ENCODE data around the gene GOLGA6C.
"Not testable (repeated sequence)": the region's sequence is repeated elsewhere in the genome, so short reads cannot be mapped to it uniquely, and the experiment has no call there.

Gene GOLGA6C

DNA sequence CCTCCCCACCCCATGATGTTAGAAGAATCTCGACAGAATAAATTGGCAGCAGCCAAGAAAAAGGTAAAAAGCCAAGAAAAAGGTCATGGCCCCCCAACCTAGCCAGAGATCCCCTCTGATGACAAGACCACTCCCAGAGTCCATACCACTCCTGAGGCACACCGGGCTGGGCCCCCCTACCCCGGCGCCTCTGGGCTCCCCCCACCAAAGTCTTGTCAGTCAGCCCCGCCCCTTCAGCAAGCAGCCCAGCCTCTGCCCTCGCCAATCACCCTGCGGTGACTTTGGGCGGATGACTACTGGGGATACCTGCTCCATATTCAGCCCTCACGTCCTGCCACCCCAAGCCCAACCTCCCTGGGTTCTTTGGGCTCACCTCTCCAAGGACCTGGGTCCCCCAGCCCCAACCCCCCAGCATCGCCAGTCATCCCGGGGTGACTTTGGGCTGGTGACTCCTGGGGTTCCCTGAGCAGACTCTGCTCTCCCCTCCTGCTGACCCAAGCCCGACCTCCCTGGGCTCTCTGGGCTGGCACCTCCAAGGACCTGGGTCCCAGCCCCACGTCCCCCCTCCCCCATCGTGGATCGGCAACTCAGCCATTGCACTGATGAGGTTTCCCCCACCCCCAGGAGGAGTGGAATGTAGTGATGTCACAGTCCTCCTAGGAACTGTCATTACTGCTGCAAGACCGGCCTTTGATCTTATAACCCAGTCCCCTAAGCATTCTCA lies 648 bp downstream of the GOLGA6C start:
- not testable (repeated sequence) for DNase-seq (ENCODE audit: low spot score)

DNA sequence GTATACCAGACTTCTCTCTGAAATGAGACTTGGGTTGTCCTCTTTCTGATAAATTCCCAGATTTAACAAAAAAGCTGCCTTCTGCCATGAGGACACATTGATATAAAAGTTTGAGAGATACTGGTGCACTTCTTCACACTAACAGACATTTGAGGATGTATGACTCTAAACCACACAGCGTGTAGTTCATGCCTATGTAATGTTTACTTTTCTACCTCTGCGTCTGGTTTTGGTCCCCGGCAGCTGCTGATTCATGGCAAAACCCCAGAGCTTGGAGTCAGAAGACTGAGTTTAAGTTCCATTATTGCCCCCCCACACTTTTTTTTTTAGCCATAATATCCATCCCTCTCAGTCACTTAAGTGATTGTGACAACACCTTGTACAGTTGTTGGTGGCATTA lies 1.7 kb downstream of the GOLGA6C start:
- not testable (repeated sequence) for DNase-seq (ENCODE audit: low spot score)

DNA sequence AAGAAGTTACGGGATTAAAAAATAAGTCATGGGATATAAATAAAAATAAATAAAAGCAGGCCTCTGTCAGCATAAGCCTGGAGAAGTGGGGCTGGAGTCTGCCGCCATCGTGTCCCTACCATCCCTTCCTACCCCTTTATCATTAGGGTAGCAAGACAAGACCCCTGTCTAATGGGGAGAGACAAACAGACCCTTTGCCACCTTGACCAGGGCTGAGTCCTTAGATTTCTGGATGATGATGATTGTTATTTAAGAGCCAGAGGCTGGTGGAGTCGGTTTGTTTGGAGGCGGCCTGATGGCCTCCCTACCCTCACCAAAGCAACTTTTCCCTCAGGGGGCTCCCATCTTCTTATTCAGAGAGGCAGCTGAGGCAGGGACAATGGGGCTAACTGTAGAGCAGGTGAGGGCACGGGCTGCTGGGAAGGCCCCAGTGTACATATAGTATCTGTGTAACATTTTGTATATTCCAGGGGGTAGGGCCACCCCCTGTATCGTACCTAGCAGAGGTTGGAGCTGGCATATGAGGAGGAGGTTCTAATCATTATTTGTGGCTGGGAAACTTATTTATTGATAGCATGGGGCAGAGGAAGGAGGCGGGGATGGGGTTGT lies 15.7 kb downstream of the GOLGA6C start:
- DNase-seq (ENCODE audit: low spot score), result not testable (repeated sequence)

DNA sequence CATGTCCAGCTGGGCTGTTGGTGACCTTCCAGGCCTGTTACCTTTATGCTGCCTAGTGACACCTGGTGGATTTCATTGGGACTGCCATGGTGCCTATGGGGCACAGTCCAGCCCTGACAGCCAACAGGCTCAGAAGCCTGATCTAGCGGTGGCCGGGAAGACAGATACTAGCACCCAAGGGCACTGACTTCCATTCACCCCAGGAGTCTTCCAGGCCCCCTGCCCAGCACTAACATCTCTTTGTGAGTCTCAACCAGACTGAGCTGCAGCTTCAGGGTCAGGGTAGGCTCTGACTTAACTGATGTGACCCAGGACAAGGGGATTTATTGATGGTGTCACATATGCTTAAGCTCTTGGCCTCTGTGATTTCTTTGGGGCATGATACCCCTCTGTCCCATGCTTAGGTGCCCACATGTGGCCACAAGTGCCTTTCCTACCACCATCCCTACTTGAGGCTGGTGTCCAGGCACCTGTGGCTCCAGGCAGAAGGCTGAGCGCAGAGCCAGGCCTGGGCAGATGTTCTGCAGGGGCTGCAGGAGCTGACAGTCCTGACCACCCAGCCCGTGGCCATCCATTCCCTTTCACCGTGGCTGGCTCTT lies 16.5 kb downstream of the GOLGA6C start:
- not testable (repeated sequence) for DNase-seq (ENCODE audit: low spot score)

DNA sequence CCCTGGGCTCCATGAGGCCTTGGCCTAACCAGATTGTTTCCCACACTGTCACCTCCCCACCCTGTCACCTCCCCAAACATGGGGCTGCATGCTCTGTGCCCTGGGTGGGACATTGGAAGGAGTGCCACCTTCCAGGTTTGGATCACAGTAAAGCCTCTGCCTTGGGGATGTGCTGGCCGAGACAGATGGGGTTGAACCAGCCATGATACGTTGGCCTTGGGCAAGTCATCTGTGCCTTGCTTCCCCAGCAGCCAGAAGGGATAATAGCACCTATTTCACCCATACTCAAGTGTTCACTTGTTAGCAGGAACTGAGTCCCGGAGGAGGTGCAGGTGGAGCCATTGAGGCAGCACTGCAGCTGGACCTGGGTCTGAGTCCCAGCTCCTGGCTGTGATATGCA lies 17.5 kb downstream of the GOLGA6C start:
- DNase-seq (ENCODE audit: low spot score), result not testable (repeated sequence)

DNA sequence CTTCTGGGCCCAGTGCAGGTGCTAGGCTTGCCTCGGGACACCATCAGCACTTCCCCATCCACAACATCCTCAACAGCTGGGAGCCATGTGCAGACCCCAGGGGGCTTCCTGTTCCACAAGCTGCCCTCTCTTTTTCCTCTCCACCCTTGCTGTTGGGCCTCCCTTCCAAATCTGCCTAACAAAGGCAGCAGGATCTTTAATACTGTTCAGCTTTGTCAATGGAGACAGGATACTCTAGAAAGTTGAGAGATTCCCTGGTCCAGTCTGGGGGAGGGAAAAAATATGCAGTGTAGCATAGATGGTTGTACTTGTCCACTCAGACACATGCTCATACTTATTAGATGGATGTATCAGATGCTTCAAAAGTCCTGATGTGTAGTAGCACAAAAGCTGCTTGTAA lies 20.4 kb downstream of the GOLGA6C start:
- not testable (repeated sequence) for DNase-seq (ENCODE audit: low spot score)

DNA sequence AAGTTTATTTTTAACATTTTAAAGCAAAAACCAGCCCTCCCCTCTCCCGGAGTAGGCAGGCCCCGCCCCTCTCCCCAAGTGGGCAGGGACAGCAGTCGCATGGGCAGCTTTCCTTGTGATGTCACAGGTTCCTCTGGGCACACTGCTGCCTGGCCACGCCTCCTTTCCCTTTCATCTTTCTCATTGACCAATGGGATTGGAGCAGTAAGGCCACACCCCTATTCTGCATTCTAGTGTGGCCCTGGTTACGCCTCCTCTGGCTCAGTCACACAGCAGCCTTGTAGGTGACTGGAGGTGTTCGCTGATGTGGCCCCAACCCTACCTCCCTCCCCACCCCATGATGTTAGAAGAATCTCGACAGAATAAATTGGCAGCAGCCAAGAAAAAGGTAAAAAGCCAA lies 24.4 kb downstream of the GOLGA6C start, which contains the start of gene GOLGA6D:
Gene GOLGA6D (plus strand): TSS at position 264 of the 400 bp plus-strand sequence. CDS start 41 bp downstream, at position 305.
- DNase-seq (ENCODE audit: low spot score), result not testable (repeated sequence)

DNA sequence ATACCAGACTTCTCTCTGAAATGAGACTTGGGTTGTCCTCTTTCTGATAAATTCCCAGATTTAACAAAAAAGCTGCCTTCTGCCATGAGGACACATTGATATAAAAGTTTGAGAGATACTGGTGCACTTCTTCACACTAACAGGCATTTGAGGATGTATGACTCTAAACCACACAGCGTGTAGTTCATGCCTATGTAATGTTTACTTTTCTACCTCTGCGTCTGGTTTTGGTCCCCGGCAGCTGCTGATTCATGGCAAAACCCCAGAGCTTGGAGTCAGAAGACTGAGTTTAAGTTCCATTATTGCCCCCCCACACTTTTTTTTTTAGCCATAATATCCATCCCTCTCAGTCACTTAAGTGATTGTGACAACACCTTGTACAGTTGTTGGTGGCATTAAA lies 26.0 kb downstream of the GOLGA6C start:
- not testable (repeated sequence) for DNase-seq (ENCODE audit: low spot score)

DNA sequence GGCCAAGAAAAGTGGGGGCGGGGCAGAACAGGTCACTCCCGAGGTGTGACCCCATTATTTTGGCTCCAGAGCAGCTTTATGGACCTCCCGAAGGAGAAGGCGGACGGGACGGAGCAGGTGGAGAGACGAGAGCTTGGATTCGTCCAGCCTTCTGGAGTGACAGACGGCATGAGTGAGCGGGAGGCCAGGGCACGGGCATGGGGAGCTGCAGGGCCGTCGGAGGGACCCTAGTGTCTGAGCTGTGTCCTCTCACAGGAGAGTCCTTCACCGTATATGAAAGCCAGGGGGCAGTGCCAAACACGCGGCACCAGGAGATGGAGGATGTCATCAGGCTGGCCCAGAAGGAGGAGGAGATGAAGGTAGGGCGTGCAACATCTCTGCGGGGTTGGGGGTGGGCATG lies 35.5 kb downstream of the GOLGA6C start:
- DNase-seq (ENCODE audit: low spot score), result not testable (repeated sequence)

DNA sequence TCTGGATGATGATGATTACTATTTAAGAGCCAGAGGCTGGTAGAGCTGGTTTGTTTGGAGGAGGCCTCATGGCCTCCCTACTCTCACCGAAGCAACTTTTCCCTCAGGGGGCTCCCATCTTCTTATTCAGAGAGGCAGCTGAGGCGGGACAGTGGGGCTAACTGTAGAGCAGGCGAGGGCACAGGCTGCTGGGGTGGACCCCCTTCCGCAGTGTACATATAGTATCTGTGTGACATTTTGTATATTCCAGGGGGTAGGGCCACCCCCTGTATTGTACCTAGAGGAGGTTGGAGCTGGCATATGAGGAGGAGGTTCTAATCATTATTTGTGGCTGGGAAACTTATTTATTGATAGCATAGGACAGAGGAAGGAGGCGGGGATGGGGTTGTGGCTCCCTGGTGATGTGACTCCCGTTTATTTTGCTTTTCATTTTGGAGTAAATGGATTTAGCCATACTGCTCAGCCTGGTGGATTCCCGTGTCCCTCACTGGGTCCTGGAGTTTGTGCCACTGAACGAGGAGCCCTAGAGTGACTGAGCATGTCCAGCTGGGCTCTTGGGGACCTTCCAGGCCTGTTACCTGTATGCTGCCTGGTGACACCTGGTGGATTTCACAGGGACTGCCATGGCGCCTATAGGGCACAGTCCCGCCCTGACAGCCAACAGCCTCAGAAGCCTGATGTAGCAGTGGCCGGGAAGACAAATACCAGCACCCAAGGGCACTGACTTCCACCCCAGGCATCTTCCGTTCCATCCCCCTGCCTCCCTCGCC lies 40.6 kb downstream of the GOLGA6C start:
- DNase-seq (ENCODE audit: low spot score), result not testable (repeated sequence)

DNA sequence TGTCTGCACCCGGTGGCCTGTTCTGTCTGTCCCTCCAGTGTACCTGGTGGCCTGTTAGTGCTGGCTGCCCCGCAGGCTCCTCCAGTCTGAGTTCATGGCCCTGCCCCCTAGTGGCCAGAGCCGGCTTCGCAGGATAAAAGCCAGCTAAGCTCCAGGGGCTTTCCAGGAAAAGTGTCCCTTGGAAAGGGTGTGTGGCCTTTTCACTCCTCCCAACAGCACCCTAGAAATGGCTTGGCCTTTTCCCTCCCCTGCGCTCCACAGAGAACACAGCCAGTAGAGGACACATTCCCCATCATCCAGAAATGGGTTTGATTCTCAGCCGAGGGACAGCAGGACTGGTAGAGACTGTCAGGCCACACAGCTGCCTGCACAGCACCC lies 41.2 kb downstream of the GOLGA6C start:
- DNase-seq (ENCODE audit: low spot score), result not testable (repeated sequence)

DNA sequence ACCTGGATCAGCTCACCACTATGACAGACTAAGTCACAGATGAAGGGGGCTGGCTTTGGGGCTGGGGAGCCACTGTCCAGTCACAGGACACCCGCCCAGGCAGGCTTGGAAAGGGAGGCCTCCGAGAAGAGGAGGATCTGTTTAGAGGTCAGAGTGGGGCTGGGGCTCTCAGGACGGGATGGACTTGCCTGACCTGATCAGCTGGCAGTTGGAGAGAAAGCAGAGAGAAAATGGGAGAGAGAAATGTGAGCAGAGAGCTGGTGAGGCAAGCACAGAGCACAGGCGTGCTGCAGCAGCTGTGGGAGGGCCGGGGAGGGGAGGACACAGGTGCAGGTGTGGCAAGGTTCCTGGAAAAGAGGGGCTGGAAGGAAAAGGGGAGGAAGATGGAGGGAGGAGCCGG lies 41.9 kb downstream of the GOLGA6C start:
- not testable (repeated sequence) for DNase-seq (ENCODE audit: low spot score)

DNA sequence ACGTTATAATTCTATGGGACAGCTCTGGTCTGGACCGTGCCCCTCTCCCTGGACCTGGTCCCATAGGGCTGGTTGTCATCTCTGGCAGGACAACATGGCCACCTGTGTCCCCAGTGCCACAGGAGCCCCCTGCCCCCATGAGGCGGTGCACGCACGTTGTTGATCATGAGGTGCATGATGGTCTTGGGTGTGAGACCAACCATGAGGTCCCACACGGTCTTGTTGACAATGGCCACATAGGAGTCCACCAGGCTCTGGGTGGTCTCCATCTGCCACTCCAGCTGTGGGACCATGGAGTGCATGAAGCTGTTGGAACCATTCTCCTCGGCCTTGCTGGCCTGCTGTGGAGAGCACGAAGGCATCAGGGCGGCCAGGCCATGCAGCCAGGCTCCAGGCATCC lies 44.2 kb downstream of the GOLGA6C start:
- DNase-seq (ENCODE audit: low spot score), result no peak

DNA sequence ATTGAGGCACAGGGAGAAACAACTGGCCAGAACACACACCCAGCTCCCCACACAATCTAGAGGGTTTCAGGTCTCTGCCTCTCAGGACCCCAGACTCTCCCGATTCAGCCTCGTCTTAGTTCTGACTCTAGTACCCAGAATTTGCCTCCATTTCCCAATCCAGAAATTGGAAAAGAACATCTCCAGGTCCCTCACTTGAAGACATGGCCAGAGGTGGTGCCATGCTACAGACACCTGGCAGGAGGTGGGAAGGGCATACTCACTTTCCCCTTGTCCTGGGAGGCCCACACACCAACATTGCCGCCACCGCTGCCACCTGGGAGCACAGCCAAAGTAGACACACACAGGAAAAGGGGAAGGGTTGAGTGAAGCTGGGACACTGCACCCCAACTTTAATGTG lies 44.6 kb downstream of the GOLGA6C start:
- DNase-seq (ENCODE audit: low spot score), result not testable (repeated sequence)

DNA sequence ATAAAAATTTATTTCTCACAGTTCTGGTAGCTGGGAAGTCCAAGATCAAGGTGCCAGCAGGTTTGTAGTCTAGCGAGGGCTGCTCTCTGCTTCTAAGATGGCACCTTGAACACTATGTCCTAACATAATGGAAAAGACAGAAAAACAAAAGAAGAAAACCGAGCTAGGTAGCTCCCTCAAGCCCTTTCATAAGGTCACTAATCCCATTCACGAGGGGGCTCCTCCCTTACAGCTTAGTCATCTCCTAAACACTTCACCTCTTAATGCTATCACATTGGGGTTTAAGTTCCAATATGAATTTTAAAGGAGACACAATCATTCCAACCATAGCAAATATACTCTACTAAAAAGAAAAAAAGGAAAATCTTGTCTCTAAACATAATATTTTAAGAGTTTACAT lies 48.1 kb downstream of the GOLGA6C start:
- DNase-seq (ENCODE audit: low spot score), result no peak

DNA sequence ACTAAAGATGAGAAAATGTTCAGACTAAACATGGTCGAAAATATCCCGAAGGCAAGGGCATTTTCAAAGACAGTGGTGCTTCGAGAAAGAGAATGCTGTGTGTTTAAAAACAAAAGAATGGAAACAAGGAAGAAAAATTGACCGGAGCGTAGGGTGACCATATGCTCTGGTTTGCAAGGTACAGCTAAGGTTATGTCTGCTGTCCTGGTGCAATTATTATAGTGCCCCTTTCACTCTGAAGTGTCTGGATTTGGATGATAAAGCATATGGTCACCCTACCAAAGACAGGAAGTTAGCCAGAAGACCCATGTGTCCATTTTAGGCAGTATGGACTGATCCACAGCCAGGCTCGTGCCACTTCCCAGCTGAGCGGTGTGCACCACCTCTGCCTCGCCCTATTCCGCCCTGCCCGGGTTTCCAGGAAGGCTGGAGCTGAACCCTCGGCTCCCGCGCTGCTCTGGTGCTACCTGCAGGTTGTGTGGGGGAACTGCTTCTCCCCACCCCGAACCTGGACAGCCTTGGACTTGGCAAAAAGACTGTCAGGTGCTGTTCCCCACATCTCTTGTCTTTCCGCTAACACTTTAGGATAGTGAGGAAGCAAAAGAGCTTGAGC lies 49.8 kb downstream of the GOLGA6C start:
- peak; percentile 21 for DNase-seq (ENCODE audit: low spot score)

DNA sequence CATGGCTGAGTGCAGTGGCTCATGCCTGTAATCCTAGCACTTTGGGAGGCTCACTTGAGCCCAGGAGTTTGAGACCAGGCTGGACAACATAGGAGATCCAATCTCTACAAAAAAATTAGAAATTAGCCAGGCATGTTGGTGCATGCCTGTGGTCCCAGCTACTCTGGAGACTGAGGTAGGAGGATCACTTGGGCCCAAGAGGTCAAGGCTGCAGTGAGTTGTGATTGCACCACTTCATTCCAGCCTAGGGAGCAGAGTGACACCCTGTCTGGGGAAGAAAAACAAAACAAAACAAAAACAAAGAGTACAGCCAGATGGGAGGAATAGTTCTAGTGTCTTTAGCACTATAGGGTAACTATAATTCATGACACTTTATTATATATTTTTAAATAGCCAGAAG lies 51.6 kb downstream of the GOLGA6C start:
- no peak for DNase-seq (ENCODE audit: low spot score)

DNA sequence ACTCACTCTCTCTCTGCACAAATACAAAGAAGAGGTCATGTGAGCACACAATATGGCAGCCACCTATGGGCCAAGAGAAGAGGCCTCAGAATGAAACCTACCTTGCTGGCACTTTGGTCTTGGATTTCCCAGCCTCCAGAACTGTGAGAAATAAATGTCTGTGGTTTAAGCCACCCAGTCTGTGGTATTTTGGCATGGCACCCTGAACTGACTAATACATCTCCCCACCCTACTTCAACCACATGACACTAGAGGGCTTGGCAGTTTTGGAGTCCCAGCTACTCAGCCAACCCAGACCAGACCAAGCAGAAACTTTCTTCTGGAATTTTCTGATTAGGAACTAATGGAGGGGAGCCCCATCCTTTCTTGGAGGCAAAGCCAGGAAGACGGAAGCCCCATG lies 54.4 kb downstream of the GOLGA6C start:
- DNase-seq (ENCODE audit: low spot score), result not testable (repeated sequence)

DNA sequence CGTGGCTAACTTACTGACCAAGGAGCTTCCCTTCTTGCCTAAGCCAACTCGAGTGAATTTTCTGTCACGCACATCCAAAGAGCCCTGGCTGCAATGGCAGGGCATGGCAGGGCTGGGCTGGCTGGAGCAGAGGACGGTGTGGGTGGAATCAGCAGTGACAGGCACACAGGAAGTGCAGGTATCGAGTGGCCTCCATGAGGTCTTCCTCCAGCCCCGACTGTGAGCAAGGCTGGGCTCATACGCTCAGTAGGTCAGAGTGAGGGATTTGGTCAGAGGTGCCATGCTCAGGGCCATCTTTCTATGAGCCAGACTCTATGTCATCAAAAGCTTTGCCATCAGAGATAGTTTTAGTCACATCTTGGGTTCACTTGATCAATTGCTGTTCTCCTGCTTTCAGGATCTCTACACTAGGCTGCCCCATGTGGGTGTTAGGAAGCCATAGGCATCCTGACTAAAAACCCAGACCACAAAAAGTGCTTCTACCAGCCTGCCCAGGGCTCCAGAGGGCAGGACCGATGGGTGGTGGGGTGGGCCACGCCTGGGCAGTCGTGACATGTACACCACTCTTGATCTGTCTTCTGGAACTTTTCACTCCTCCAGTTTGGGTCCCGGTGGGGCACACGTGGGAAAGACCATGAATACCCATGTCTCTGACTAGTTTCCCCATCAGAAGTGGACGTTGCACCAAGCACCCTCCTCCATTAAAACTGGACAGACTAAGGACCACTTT lies 55.1 kb downstream of the GOLGA6C start:
- no peak for DNase-seq (ENCODE audit: low spot score)

DNA sequence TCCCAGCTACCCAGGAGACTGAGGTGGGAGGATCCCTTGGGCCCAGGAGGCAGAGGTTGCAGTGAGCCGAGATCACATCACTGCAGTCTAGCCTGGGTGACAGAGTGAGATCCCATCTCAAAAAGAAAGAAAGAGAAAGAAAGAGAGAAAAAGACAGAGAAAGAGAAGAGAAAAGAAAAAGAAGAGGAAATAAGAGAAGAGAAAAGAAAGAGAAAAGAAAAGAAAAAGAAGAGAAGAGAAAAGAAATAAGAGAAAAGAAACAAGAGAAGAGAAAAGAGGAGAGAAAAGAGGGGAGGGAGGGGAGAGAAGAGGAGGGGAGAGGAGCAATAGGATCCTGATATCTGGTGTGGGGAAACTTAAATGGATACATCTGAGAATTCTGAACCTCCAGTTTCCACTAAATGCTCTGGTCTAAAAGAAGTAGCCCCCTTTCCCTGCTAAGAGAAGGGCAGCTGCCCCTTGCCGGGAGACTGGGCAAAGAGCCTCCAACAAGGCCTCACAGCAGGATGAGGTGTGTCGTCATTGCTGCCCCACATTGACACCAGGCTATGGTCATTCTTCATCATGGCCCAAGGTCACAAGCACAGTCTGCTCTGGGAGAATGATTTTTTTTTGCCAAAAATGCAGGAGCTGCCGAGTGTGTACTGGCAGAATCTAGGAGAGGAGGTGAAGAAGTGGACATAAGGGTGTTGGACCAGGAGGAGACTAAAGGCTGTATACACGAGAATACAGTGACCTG lies 56.6 kb downstream of the GOLGA6C start:
- no peak for DNase-seq (ENCODE audit: low spot score)

Measured in hepatic stellate cell (primary cell).